ENCODE data around the gene PLEKHG4B.

PLEKHG4B gene

GRCh38 chr5:198516-199196 lies 106.7 kb downstream of the PLEKHG4B start:
- no peak for TF ChIP-seq CTCF (IDR thresholded peaks at IDR 0.05; ENCODE audit: low read depth, low read length)
- Histone ChIP-seq H3K27me3 (no peaks in the 10 kb centered on the region), H3K9me3 (no peaks in the 10 kb centered on the region), H3K4me1 (no peaks in the 10 kb centered on the region), H3K36me3 (no peaks in the 10 kb centered on the region; the same call in 1 of the 2 replicates), H3K4me3 (ENCODE audit: low read depth, low read length) (no peak overlapping the region)
- no peak for DNase-seq

- no peaks in the 10 kb centered on the region for H3K9me3 ChIP-seq
- no peaks in the 10 kb centered on the region for H3K4me1 ChIP-seq
- H3K4me3 ChIP-seq (ENCODE audit: low read depth, low read length): no peak overlapping the region
- peaks cover 7% of the 10 kb centered on the region for H3K36me3 ChIP-seq
- H3K27me3 ChIP-seq: no peaks in the 10 kb centered on the region
- TF ChIP-seq CTCF (IDR thresholded peaks at IDR 0.05; ENCODE audit: low read depth, low read length): no peak
- no peak for DNase-seq
These were observed 107.4 kb downstream of the PLEKHG4B start for GRCh38 chr5:199197-199949.

- no peak overlapping the region for H3K4me3 ChIP-seq (ENCODE audit: low read depth, low read length)
- TF ChIP-seq CTCF (IDR thresholded peaks at IDR 0.05; ENCODE audit: low read depth, low read length): no peak
- H3K36me3 ChIP-seq: peaks cover 14% of the 10 kb centered on the region
- DNase-seq: no peak
- no peaks in the 10 kb centered on the region for H3K4me1 ChIP-seq
- no peaks in the 10 kb centered on the region for H3K27me3 ChIP-seq
- H3K9me3 ChIP-seq: no peaks in the 10 kb centered on the region
These were observed 108.1 kb downstream of the PLEKHG4B start for GRCh38 chr5:199950-200645.

GRCh38 chr5:200985-201384 lies 109.0 kb downstream of the PLEKHG4B start:
- Histone ChIP-seq H3K4me1 (no peaks in the 10 kb centered on the region), H3K4me3 (ENCODE audit: low read depth, low read length) (no peak overlapping the region), H3K27me3 (no peaks in the 10 kb centered on the region), H3K9me3 (no peaks in the 10 kb centered on the region), H3K36me3 (peaks cover 20% of the 10 kb centered on the region)
- DNase-seq: no peak
- TF ChIP-seq CTCF (IDR thresholded peaks at IDR 0.05; ENCODE audit: low read depth, low read length): no peak

GRCh38 chr5:201672-202071 lies 109.7 kb downstream of the PLEKHG4B start:
- Histone ChIP-seq H3K9me3 (no peaks in the 10 kb centered on the region), H3K27me3 (no peaks in the 10 kb centered on the region), H3K4me1 (no peaks in the 10 kb centered on the region), H3K36me3 (peaks cover 23% of the 10 kb centered on the region), H3K4me3 (ENCODE audit: low read depth, low read length) (no peak overlapping the region)
- no peak for TF ChIP-seq CTCF (IDR thresholded peaks at IDR 0.05; ENCODE audit: low read depth, low read length)
- no peak for DNase-seq
